Sigmoid colon (tissue), 7 donors: ENCODE results near the gene SALL4. TPM values are rescaled to one million over a fixed set of nuclear protein-coding genes. Genes with fewer than 3 reads are reported as not detected.
A peak's percentile ranks its signal among the peaks of the same experiment; 100 is the strongest.

Source experiments
- DNase-seq: peaks from one replicate; pipeline ENCODE4 v3.0.0-alpha.2; 2019
- H3K27ac ChIP-seq, 4 donors: fragments of 200-600 bp; sonication (generic); one replicate each; pipeline ENCODE4 v1.5.1; 2016 to 2019; ENCODE audit warnings: mild to moderate bottlenecking in 1 of 4
- H3K27me3 ChIP-seq, 3 donors: fragments of 200-600 bp; sonication (generic); one replicate each; pipeline ENCODE4 v1.5.1; 2019; ENCODE audit warnings: mild to moderate bottlenecking in 1 of 3
- H3K36me3 ChIP-seq, 4 donors: fragments of 200-600 bp; sonication (generic); one replicate each; pipeline ENCODE4 v1.5.1; 2016 to 2019
- H3K4me1 ChIP-seq, 4 donors: fragments of 200-600 bp; sonication (generic); one replicate each; pipeline ENCODE4 v1.5.1; 2017 to 2019
- H3K4me3 ChIP-seq, 4 donors: fragments of 200-600 bp; sonication (generic); one replicate each; pipeline ENCODE4 v1.5.1; 2017 to 2019; ENCODE audit warnings: mild to moderate bottlenecking in 2 of 4, moderate library complexity in 1 of 4
- H3K9me3 ChIP-seq, 4 donors: fragments of 200-600 bp in 3 of 4; sonication (generic) in 3 of 4; one replicate each; pipeline versions ENCODE4 v1.5.1 to v1.6.1; 2013 to 2019
- CTCF ChIP-seq, 4 experiments: fragments of 450-650 bp in 3 of 4; fragments of 200-600 bp in 1 of 4; IDR thresholded peaks; one replicate each; pipeline ENCODE4 v1.5.1; 2016 to 2019; ENCODE audit warnings: antibody characterized with exemption in 4 of 4, mild to moderate bottlenecking in 3 of 4, moderate library complexity in 2 of 4
- EP300 ChIP-seq, 4 donors: sonication (generic); formaldehyde crosslinking; IDR thresholded peaks; one replicate each; pipeline ENCODE4 v1.6.1; 2017; ENCODE audit warnings: antibody characterized with exemption in 4 of 4
- POLR2A ChIP-seq, 2 donors: fragments of 450-650 bp; IDR thresholded peaks; one replicate each; pipeline ENCODE4 v1.6.1; 2016; ENCODE audit warnings: antibody characterized with exemption in 2 of 2, mild to moderate bottlenecking in 2 of 2, moderate library complexity in 2 of 2
- POLR2AphosphoS5 ChIP-seq, 4 donors: sonication (generic); formaldehyde crosslinking; IDR thresholded peaks; one replicate each; pipeline ENCODE4 v1.6.1; 2017; ENCODE audit warnings: antibody characterized with exemption in 4 of 4
- WGBS, 2 donors: extraction: QIAGEN DNeasy Blood & Tissue Kit; methylation state at CpG; one replicate each; pipeline ENCODE4 v1.1.7; 2013; 5-methylcytosine and 5-hydroxymethylcytosine counted together
- intact Hi-C: fragments of 100-400 bp; cut with DNase I; formaldehyde crosslinking; loops from one replicate; pipeline ENCODE4 v1.15.1; 2023
- polyA plus RNA-seq, 3 donors: library from polyadenylated mRNA; stranded (reverse); fragments of 200-250 nt; gene quantifications; one replicate each; pipeline ENCODE4 v1.2.3, GENCODE V29; 2013
- total RNA-seq, 4 donors: library from RNA; depleted of rRNA; stranded (reverse); fragments of >200 nt; gene quantifications; one replicate each; pipeline ENCODE4 v1.1.0, GENCODE V29; 2016
- donor health status: healthy with polysubstance abuse.
- donor health status: Bipolar disorder and iron deficiency.
- donor health status: healthy.

SALL4 gene
- total and polyA plus RNA-seq, 7 donors, result 0.12 to 3.0 (median 0.60) TPM; not detected in 4

GRCh38 chr20:51763965-51764602, 38.2 kb downstream of the SALL4 start:
- peaks cover 0 to 13% (median 9%) of the 10 kb centered on the region in 4 donors for H3K4me1 ChIP-seq

DNA sequence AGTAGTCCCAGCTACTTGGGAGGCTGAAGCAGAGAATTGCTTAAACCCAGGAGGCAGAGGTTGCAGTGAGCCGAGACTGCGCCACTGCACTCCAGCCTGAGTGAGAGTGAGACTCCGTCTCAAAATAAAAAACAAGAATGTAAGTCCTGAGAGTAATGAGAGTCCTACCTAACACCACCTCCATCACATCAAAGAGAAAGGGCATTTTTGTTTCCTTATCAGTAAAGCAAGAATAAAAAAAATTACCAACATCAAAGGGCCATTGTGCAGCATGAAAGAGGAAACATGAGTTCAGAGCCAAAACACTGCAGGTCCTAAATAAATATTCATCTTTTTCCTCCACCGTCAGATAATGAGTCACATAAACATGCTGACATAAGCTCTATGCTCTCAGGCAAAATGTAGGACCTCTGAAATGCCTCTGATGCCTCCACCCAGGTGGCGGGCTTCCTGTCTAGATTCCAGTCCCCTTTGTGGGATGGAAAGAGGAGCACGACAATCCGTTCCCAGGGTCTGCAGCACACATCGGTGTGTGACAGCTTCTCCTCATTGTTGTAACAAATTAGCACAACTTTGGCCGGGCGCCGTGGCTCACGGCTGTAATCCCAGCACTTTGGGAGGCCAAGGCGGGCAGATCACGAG, 41.3 kb downstream of the SALL4 start:
- H3K4me3 ChIP-seq, result no peak overlapping the region
- 14 to 59% methylated on average over 14 of the region's 14 CpGs for WGBS, 2 donors
- H3K9me3 ChIP-seq, result no peaks in the 10 kb centered on the region
- no peaks in the 10 kb centered on the region for H3K27me3 ChIP-seq
- intact Hi-C loops, result loop anchor here (10.0 kb wide), 1 partner anchor 126 kb away; no protein-coding TSS in a partner anchor
- DNase-seq, result no peak
- peaks cover 0 to 24% (median 20%) of the 10 kb centered on the region in 4 donors for H3K4me1 ChIP-seq
- no peaks in the 10 kb centered on the region for H3K36me3 ChIP-seq
- no peak for TF ChIP-seq POLR2A (IDR thresholded peaks at IDR 0.05)
- TF ChIP-seq POLR2AphosphoS5 (IDR thresholded peaks at IDR 0.05), result no peak
- TF ChIP-seq EP300 (IDR thresholded peaks at IDR 0.05), result no peak
- no peak for TF ChIP-seq CTCF (IDR thresholded peaks at IDR 0.05)
- no peak overlapping the region for H3K27ac ChIP-seq

More at GRCh38 chr20:51763965-51764602, 38.2 kb downstream of the SALL4 start:
- no peaks in the 10 kb centered on the region for H3K9me3 ChIP-seq
- peak overlapping the region in 2 of 4 donors; percentile 11 to 27 for H3K27ac ChIP-seq
- H3K36me3 ChIP-seq, result no peaks in the 10 kb centered on the region
- no peak overlapping the region for H3K4me3 ChIP-seq
- H3K27me3 ChIP-seq, result no peaks in the 10 kb centered on the region
- 81 to 89% methylated on average over 6 of the region's 6 CpGs for WGBS, 2 donors
- TF ChIP-seq POLR2AphosphoS5 (IDR thresholded peaks at IDR 0.05) (no peak), EP300 (IDR thresholded peaks at IDR 0.05) (no peak), POLR2A (IDR thresholded peaks at IDR 0.05) (no peak), CTCF (IDR thresholded peaks at IDR 0.05) (no peak)
- no peak for DNase-seq
- intact Hi-C loops, result loop anchor here (10.0 kb wide), 1 partner anchor 129 kb away; no protein-coding TSS in a partner anchor

- peaks cover 0 to 24% (median 20%) of the 10 kb centered on the region in 4 donors for H3K4me1 ChIP-seq
- H3K27me3 ChIP-seq, result no peaks in the 10 kb centered on the region
- H3K36me3 ChIP-seq, result no peaks in the 10 kb centered on the region
- H3K9me3 ChIP-seq, result no peaks in the 10 kb centered on the region
- intact Hi-C loops, result loop anchor here (10.0 kb wide), 1 partner anchor 125 kb away; no protein-coding TSS in a partner anchor
- H3K4me3 ChIP-seq, result no peak overlapping the region
- no peak overlapping the region for H3K27ac ChIP-seq
- 87 to 90% methylated on average over 14 of the region's 14 CpGs for WGBS, 2 donors
- DNase-seq, result no peak
- TF ChIP-seq POLR2AphosphoS5 (IDR thresholded peaks at IDR 0.05), result no peak
- no peak for TF ChIP-seq POLR2A (IDR thresholded peaks at IDR 0.05)
- no peak for TF ChIP-seq CTCF (IDR thresholded peaks at IDR 0.05)
- TF ChIP-seq EP300 (IDR thresholded peaks at IDR 0.05), result no peak
These were observed 42.4 kb downstream of the SALL4 start for GRCh38 chr20:51759769-51760510.

- Histone ChIP-seq H3K36me3 (no peaks in the 10 kb centered on the region), H3K27ac (no peak overlapping the region), H3K4me1 (peaks cover 0 to 24% (median 20%) of the 10 kb centered on the region in 4 donors), H3K27me3 (no peaks in the 10 kb centered on the region), H3K4me3 (no peak overlapping the region), H3K9me3 (no peaks in the 10 kb centered on the region)
- TF ChIP-seq CTCF (IDR thresholded peaks at IDR 0.05), result no peak
- intact Hi-C loops, result no loop called here
- no peak for DNase-seq
- 77 to 81% methylated on average over 12 of the region's 12 CpGs for WGBS, 2 donors
These were observed 43.3 kb downstream of the SALL4 start for GRCh38 chr20:51758978-51759544.
